ENCODE data around the gene AP3B1.

GRCh38 chr5:78232163-78232562, 62.3 kb downstream of the AP3B1 start:
- TF ChIP-seq CTCF (IDR thresholded peaks at IDR 0.05) (no peak), POLR2A (IDR thresholded peaks at IDR 0.05) (no peak)
